Stomach (tissue), 19 donors: ENCODE measurements around the gene SLC26A2. TPM values are rescaled to one million over a fixed set of nuclear protein-coding genes. Genes with fewer than 3 reads are reported as not detected.
A peak's percentile ranks its signal among the peaks of the same experiment; 100 is the strongest.

Experiments
- DNase-seq, 2 donors: peaks; one replicate each; pipeline versions ENCODE4 v3.0.0 to v3.0.0-alpha.2; 2013 to 2019
- H3K27ac ChIP-seq, 5 donors: fragments of 200-600 bp in 4 of 5; sonication (generic) in 4 of 5; one replicate each; pipeline ENCODE4 v1.5.1; 2013 to 2019; ENCODE audit warnings: mild to moderate bottlenecking in 1 of 5, moderate library complexity in 1 of 5
- H3K27me3 ChIP-seq, 3 donors: fragments of 200-600 bp; sonication (generic); one replicate each; pipeline ENCODE4 v1.5.1; 2017 to 2019; ENCODE audit warnings: mixed run types in 1 of 3
- H3K36me3 ChIP-seq, 4 donors: fragments of 200-600 bp; sonication (generic); 1 replicate in 3 of 4; 2 replicates in 1 of 4; pipeline ENCODE4 v1.5.1; 2016 to 2019
- H3K4me1 ChIP-seq, 4 donors: fragments of 200-600 bp; sonication (generic); one replicate each; pipeline ENCODE4 v1.5.1; 2016 to 2019
- H3K4me3 ChIP-seq, 4 donors: fragments of 200-600 bp; sonication (generic) in 3 of 4; one replicate each; pipeline ENCODE4 v1.5.1; 2016 to 2019; ENCODE audit warnings: mild to moderate bottlenecking in 1 of 4
- H3K9me3 ChIP-seq, 4 donors: fragments of 200-600 bp; sonication (generic); one replicate each; pipeline ENCODE4 v1.5.1; 2016 to 2019
- EP300 ChIP-seq: sonication (generic); formaldehyde crosslinking; IDR thresholded peaks from one replicate; pipeline ENCODE4 v1.6.1; 2017; ENCODE audit warnings: antibody characterized with exemption
- POLR2A ChIP-seq, 4 donors: fragments of 450-650 bp; IDR thresholded peaks; one replicate each; pipeline ENCODE4 v1.6.1; 2016; ENCODE audit warnings: antibody characterized with exemption in 4 of 4, control low read depth in 2 of 4, mild to moderate bottlenecking in 1 of 4, moderate library complexity in 1 of 4
- POLR2AphosphoS5 ChIP-seq, 3 donors: sonication (generic); formaldehyde crosslinking; IDR thresholded peaks; one replicate each; pipeline ENCODE4 v1.6.1; 2016; ENCODE audit warnings: antibody characterized with exemption in 3 of 3
- WGBS, 5 donors: extraction: QIAGEN DNeasy Blood & Tissue Kit in 3 of 5; methylation state at CpG; one replicate each; pipeline versions ENCODE4 v1.1.5 to v1.1.7; 2013 to 2018; 5-methylcytosine and 5-hydroxymethylcytosine counted together
- intact Hi-C: fragments of 100-400 bp; cut with DNase I; formaldehyde crosslinking; loops from one replicate; pipeline ENCODE4 v1.15.1; 2023; ENCODE audit warnings: low total_unique reads
- long read RNA-seq, 10 donors: transcript quantifications; one replicate each; lab custom pipeline, GENCODE V29; 2026
- polyA plus RNA-seq, 3 donors: library from polyadenylated mRNA; stranded (reverse); fragments of 200-250 nt; gene quantifications; one replicate each; pipeline ENCODE4 v1.2.3, GENCODE V29; 2013
- total RNA-seq, 5 donors: library from RNA; depleted of rRNA; stranded (reverse); fragments of >200 nt; gene quantifications; one replicate each; pipeline versions ENCODE4 v1.1.0 to v1.2.3, GENCODE V29; 2014 to 2016
- TF ChIP-seq, protein P1 (sequence below), 7 experiments: fragments of 450-650 bp in 4 of 7; fragments of 200-600 bp in 3 of 7; sonication (generic) in 3 of 7; IDR thresholded peaks; one replicate each; pipeline ENCODE4 v1.5.1; 2016 to 2019; ENCODE audit warnings: antibody characterized with exemption in 7 of 7, control low read depth in 2 of 7, mild to moderate bottlenecking in 1 of 7
- donor health status: healthy with polysubstance abuse.
- donor health status: Bipolar disorder and iron deficiency.
- donor health status: healthy.

Gene SLC26A2
- 100 to 1,000 TPM in 1 of 5 donors, 10 to 100 TPM in 1, 1 to 10 TPM in 3; 3.6 to 135 (median 8.4) TPM for total RNA-seq
- 1 to 10 TPM in 2 of 3 donors, under 1 TPM in 1; 0.81 to 7.4 (median 1.2) TPM for polyA plus RNA-seq
- long read RNA-seq, donor 1: 0 reads
- long read RNA-seq, donor 2, full-length matches to known transcripts: 3 of 3 reads
- long read RNA-seq, donor 2, partial matches to known transcripts: 0 of 3 reads
- long read RNA-seq, donor 2, other reads (novel, unspliced or antisense): 0 of 3 reads
- long read RNA-seq, donor 3, full-length matches to known transcripts: 3 of 3 reads
- long read RNA-seq, donor 3, partial matches to known transcripts: 0 of 3 reads
- long read RNA-seq, donor 3, other reads (novel, unspliced or antisense): 0 of 3 reads
- long read RNA-seq, donor 4: 0 reads
- long read RNA-seq, donor 5, full-length matches to known transcripts: 4 of 4 reads
- long read RNA-seq, donor 5, partial matches to known transcripts: 0 of 4 reads
- long read RNA-seq, donor 5, other reads (novel, unspliced or antisense): 0 of 4 reads
- long read RNA-seq, donor 6, full-length matches to known transcripts: 2 of 2 reads
- long read RNA-seq, donor 6, partial matches to known transcripts: 0 of 2 reads
- long read RNA-seq, donor 6, other reads (novel, unspliced or antisense): 0 of 2 reads
- long read RNA-seq, donor 7, full-length matches to known transcripts: 1 of 1 reads
- long read RNA-seq, donor 7, partial matches to known transcripts: 0 of 1 reads
- long read RNA-seq, donor 7, other reads (novel, unspliced or antisense): 0 of 1 reads
- long read RNA-seq, donor 8, full-length matches to known transcripts: 2 of 2 reads
- long read RNA-seq, donor 8, partial matches to known transcripts: 0 of 2 reads
- long read RNA-seq, donor 8, other reads (novel, unspliced or antisense): 0 of 2 reads
- long read RNA-seq, donor 9, full-length matches to known transcripts: 2 of 2 reads
- long read RNA-seq, donor 9, partial matches to known transcripts: 0 of 2 reads
- long read RNA-seq, donor 9, other reads (novel, unspliced or antisense): 0 of 2 reads
- long read RNA-seq, donor 10: 0 reads

DNA sequence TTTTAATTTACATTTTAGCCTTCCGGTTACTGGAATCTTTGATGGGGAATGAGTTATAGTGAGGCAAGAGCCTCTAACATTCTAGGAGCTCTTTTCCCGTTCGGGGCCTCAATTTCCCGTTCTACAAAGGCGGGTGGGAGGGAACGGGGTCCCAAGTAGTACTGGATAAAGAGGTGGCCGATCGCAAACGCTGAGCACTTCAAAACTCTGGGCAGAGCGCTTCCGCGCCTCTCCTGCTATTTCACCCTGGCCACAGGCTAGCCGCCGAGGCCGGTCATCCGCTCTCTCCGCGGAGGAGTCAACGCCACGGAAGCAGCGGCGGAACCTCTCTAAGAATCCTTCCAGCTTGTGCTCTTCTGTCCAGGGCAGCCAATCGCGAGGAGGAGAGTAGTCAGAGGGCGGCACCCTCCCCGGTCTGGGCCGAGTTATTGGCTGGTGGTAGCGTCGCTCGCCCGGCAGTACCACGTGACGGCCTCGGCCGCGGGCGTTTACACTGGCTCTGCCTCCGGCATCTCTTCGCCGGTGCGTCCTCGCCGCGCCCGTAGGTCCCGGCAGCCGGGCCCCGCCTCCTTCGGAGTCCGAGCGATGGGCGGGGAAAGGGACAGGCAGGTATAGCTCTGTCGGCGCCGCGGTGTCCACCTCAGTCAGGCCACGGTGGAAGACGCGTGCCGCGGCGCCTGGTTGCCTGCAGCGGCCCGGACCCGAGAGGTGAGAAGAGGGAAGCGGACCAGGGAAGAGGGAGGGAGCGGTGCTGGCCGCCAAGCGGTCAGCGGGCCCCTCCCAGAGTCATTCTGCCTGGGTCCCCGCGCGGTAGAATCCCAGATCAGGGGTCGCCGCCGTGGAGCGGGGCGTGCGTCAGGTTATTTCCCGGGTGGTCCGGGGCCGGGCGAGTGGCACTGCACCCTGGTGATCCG lies at the start of gene SLC26A2:
Gene SLC26A2 (plus strand): TSS at position 487 of the 914 bp plus-strand sequence. CDS start 16,895 bp downstream, outside the sequence.
- Histone ChIP-seq H3K27ac (peak within 1 kb of the TSS; percentile 80 to 95 (median 93)), H3K4me1 (peaks cover 11 to 21% (median 20%) of the 10 kb centered on the region in 4 donors), H3K9me3 (no peaks in the 10 kb centered on the region), H3K36me3 (no peaks in the 10 kb centered on the region), H3K27me3 (no peaks in the 10 kb centered on the region), H3K4me3 (peak within 1 kb of the TSS; percentile 67 to 82 (median 80))
- TF ChIP-seq EP300: no peak
- peak in 2 of 4 donors; percentile 50 to 80 for TF ChIP-seq POLR2A (IDR thresholded peaks at IDR 0.05)
- TF ChIP-seq, protein P1, sequence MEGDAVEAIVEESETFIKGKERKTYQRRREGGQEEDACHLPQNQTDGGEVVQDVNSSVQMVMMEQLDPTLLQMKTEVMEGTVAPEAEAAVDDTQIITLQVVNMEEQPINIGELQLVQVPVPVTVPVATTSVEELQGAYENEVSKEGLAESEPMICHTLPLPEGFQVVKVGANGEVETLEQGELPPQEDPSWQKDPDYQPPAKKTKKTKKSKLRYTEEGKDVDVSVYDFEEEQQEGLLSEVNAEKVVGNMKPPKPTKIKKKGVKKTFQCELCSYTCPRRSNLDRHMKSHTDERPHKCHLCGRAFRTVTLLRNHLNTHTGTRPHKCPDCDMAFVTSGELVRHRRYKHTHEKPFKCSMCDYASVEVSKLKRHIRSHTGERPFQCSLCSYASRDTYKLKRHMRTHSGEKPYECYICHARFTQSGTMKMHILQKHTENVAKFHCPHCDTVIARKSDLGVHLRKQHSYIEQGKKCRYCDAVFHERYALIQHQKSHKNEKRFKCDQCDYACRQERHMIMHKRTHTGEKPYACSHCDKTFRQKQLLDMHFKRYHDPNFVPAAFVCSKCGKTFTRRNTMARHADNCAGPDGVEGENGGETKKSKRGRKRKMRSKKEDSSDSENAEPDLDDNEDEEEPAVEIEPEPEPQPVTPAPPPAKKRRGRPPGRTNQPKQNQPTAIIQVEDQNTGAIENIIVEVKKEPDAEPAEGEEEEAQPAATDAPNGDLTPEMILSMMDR (IDR thresholded peaks at IDR 0.05): peak in 1 of 7 experiments; percentile 12
- peak; percentile 93 to 99 (median 98) for TF ChIP-seq POLR2AphosphoS5 (IDR thresholded peaks at IDR 0.05)
- 0 to 1% (median 0%) methylated on average over 48 to 84 of the region's 84 CpGs for WGBS, 5 donors
- peak; percentile 98 to 99 for DNase-seq
- intact Hi-C loops: no loop called here

DNA sequence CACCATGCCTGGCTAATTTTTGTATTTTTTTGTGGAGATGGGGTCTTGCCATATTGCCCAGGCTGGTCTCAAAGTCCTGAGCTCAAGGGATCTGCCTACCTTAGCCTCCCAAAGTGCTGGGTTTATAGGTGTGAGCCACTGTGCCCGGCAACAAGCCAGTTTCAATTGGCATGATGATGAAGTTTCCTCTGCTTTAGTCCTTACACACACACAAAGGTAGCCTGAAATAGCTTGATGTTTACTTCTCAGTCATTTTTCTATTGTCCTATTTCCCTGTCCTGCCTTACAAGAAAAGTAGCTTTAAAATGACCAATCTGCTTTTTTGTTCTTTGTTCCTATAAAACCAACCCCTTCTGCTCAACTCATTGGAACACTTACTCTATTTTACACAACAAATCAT lies 49.5 kb upstream of the SLC26A2 start:
- Histone ChIP-seq H3K4me1 (peaks cover 0 to 9% (median 0%) of the 10 kb centered on the region in 4 donors), H3K27me3 (no peaks in the 10 kb centered on the region), H3K27ac (no peak overlapping the region), H3K9me3 (no peaks in the 10 kb centered on the region), H3K4me3 (no peak overlapping the region), H3K36me3 (no peaks in the 10 kb centered on the region)
- TF ChIP-seq POLR2AphosphoS5 (IDR thresholded peaks at IDR 0.05) (no peak), EP300 (no peak), POLR2A (IDR thresholded peaks at IDR 0.05) (no peak)
- TF ChIP-seq, protein P1 (IDR thresholded peaks at IDR 0.05): no peak
- WGBS, 5 donors: 30 to 77% (median 67%) methylated on average over 1 of the region's 1 CpG
- no peak for DNase-seq
- intact Hi-C loops: no loop called here

DNA sequence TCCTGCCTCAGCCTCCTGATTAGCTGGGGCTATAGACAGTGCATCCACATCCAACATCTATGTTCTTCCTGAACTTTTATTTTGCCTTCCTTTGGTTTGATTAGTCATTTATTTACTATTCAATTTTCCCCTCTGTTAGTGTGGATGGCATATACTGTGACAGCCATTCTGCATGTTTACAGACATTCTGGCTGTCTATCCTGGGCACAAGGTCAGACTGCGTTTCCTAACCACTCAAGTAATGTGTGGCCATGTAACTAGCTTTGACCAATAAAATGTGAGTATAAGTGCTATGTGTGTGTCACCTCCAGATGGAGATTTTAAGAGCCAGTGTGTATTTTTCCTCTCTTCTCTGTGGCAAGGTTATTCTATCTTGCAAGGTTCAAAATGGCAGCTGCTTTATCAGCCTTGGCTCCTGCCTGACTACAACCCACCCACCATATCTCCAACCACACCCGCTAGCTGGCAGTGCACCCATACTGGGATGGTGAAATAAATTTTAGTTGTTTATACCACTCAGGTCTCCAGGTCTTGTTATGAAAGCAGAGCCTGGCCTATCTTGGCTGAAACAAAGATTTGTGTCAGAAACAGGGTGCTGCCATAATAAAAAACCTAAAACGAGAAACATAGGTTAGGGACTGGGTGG lies 48.2 kb upstream of the SLC26A2 start:
- WGBS, 5 donors: 45 to 59% (median 52%) methylated on average over 3 of the region's 3 CpGs
- DNase-seq: no peak
- peak in 1 of 3 donors; percentile 11 for TF ChIP-seq POLR2AphosphoS5 (IDR thresholded peaks at IDR 0.05)
- TF ChIP-seq, protein P1 (IDR thresholded peaks at IDR 0.05): no peak
- H3K36me3 ChIP-seq: no peaks in the 10 kb centered on the region
- intact Hi-C loops: no loop called here
- H3K27me3 ChIP-seq: no peaks in the 10 kb centered on the region
- H3K4me1 ChIP-seq: peaks cover 0 to 9% (median 0%) of the 10 kb centered on the region in 4 donors
- H3K4me3 ChIP-seq: no peak overlapping the region
- no peaks in the 10 kb centered on the region for H3K9me3 ChIP-seq
- no peak overlapping the region for H3K27ac ChIP-seq
